PC-3 (cell line): ENCODE results near the gene FYN. TPM values are rescaled to one million over a fixed set of nuclear protein-coding genes. Genes with fewer than 3 reads are reported as not detected.

ENCODE experiments used
- ATAC-seq: fragments of 200-7000 bp; cut with Tn5 transposase; 2 replicates; pipeline ENCODE4 v1.9.1; 2020; ENCODE audit warnings: mild to moderate bottlenecking, moderate library complexity
- BruUV-seq: library from RNA; stranded (reverse); fragments of 400-500 nt; replicated peaks from 2 replicates; lab custom pipeline; 2021; lab: Mats Ljungman, UMichigan
- CTCF ChIA-PET: fragments of 300-600 bp; sonication (Branson Sonifier 250); formaldehyde crosslinking; loops from one replicate; lab custom pipeline; 2022; ENCODE audit warnings: antibody characterized with exemption; lab: Charles Lee
- POLR2A ChIA-PET: fragments of 300-600 bp; sonication (Branson Sonifier 250); formaldehyde crosslinking; loops from one replicate; lab custom pipeline; 2022; ENCODE audit warnings: antibody characterized with exemption; ENCODE audit not compliant: unreplicated experiment; lab: Charles Lee
- DNase-seq: peaks from one replicate; pipeline ENCODE4 v3.0.0-alpha.2; 2015
- H2AFZ ChIP-seq: fragments of 300-600 bp; sonication (generic); 2 replicates; pipeline ENCODE4 v1.6.0; 2016; ENCODE audit warnings: antibody characterized with exemption, low read length
- H3F3A ChIP-seq: fragments of 300-600 bp; sonication (generic); one replicate; pipeline ENCODE4 v1.6.0; 2017; ENCODE audit warnings: antibody characterized with exemption, low read length, control low read depth, mild to moderate bottlenecking; ENCODE audit not compliant: unreplicated experiment
- H3K27ac ChIP-seq: fragments of 300-600 bp; sonication (generic); 2 replicates; pipeline ENCODE4 v1.5.1; 2016; ENCODE audit warnings: mild to moderate bottlenecking, low read length
- H3K27me3 ChIP-seq: fragments of 300-600 bp; sonication (generic); 2 replicates; pipeline ENCODE4 v1.6.1; 2016; ENCODE audit warnings: low read length, mixed read lengths
- H3K36me3 ChIP-seq: fragments of 300-600 bp; sonication (generic); 2 replicates; pipeline ENCODE4 v1.6.1; 2016; ENCODE audit warnings: low read depth, mixed run types, low read length, mixed read lengths
- H3K4me1 ChIP-seq: fragments of 300-600 bp; sonication (generic); 2 replicates; pipeline ENCODE4 v1.5.1; 2016; ENCODE audit warnings: low read length; ENCODE audit not compliant: insufficient read depth
- H3K4me2 ChIP-seq: fragments of 300-600 bp; sonication (generic); 2 replicates; pipeline ENCODE4 v1.6.0; 2016; ENCODE audit warnings: low read length
- H3K4me3 ChIP-seq: fragments of 300-600 bp; sonication (generic); 2 replicates; pipeline ENCODE4 v1.5.1; 2016; ENCODE audit warnings: mild to moderate bottlenecking, low read length, mixed read lengths
- H3K79me2 ChIP-seq: fragments of 300-600 bp; sonication (generic); 2 replicates; pipeline ENCODE4 v1.6.1; 2017; ENCODE audit warnings: low read length, mixed read lengths
- H3K9ac ChIP-seq: fragments of 300-600 bp; sonication (generic); 2 replicates; pipeline ENCODE4 v1.6.0; 2016; ENCODE audit warnings: mild to moderate bottlenecking, low read length
- H3K9me2 ChIP-seq: fragments of 300-600 bp; sonication (generic); replicated peaks from 2 replicates; pipeline ENCODE4 v1.6.1; 2016; ENCODE audit warnings: mixed run types, low read length, mixed read lengths
- H3K9me3 ChIP-seq: fragments of 300-600 bp; sonication (generic); 2 replicates; pipeline ENCODE4 v1.6.1; 2016; ENCODE audit warnings: low read length, mixed read lengths
- H4K20me1 ChIP-seq: fragments of 300-600 bp; sonication (generic); 2 replicates; pipeline ENCODE4 v1.6.1; 2016; ENCODE audit warnings: low read length, mixed read lengths
- CTCF ChIP-seq: fragments of 300-600 bp; sonication (generic); conservative IDR thresholded peaks from 2 replicates; pipeline ENCODE4 v1.5.1; 2017; ENCODE audit warnings: antibody characterized with exemption, low read depth, mild to moderate bottlenecking, low read length
- EZH2 ChIP-seq: fragments of 300-600 bp; sonication (generic); IDR thresholded peaks from one replicate; pipeline ENCODE4 v1.6.1; 2017; ENCODE audit warnings: antibody characterized with exemption, mild to moderate bottlenecking, low read length; ENCODE audit not compliant: unreplicated experiment
- EZH2phosphoT487 ChIP-seq: fragments of 300-600 bp; sonication (generic); IDR thresholded peaks from 2 replicates; pipeline ENCODE4 v1.6.1; 2018; ENCODE audit warnings: mild to moderate bottlenecking, antibody characterized with exemption, low read length, borderline replicate concordance
- intact Hi-C: fragments of 100-400 bp; cut with micrococcal nuclease; formaldehyde crosslinking; loops from 2 replicates; pipeline ENCODE4 v1.9.0; 2023
- total RNA-seq: library from RNA; depleted of rRNA; stranded (reverse); fragments of >200 nt; gene quantifications from 2 replicates; pipeline ENCODE4 v1.2.3, GENCODE V29; 2014

Gene FYN
- total RNA-seq, 1 experiment from 2014 or later = 27.6 TPM

GRCh38 chr6:111843347-111844147 lies 29.7 kb downstream of the FYN start:
- Histone ChIP-seq H3K27me3 (no peaks in the 10 kb centered on the region), H3K4me2 (no peak overlapping the region), H2AFZ (no peak overlapping the region), H4K20me1 (no peaks in the 10 kb centered on the region), H3K9me2 (no peaks in the 10 kb centered on the region), H3K4me1 (peaks cover 8% of the 10 kb centered on the region), H3K9me3 (no peaks in the 10 kb centered on the region), H3K79me2 (0 out of 2 replicates have a peak, but pooled peaks cover 4% of the 10 kb centered on the region), H3F3A (no peaks in the 10 kb centered on the region), H3K27ac (no peak overlapping the region), H3K36me3 (no peaks in the 10 kb centered on the region), H3K9ac (no peak overlapping the region), H3K4me3 (no peak overlapping the region)
- ATAC-seq = no peak
- TF ChIP-seq EZH2 = no peak
- TF ChIP-seq CTCF = no peak
- no peak for TF ChIP-seq EZH2phosphoT487
- CTCF ChIA-PET = no interaction called here
- DNase-seq = no peak
- intact Hi-C loops = no loop called here
- POLR2A ChIA-PET = no interaction called here
- no TSS peak for BruUV-seq

- BruUV-seq = no TSS peak
- peaks cover 6% of the 10 kb centered on the region for H3K4me1 ChIP-seq
- no peak for ATAC-seq
- TF ChIP-seq CTCF (no peak), EZH2 (no peak), EZH2phosphoT487 (no peak)
- no peak overlapping the region for H3K27ac ChIP-seq
- 0 out of 2 replicates have a peak, but pooled peaks cover 1% of the 10 kb centered on the region for H3K79me2 ChIP-seq
- no peaks in the 10 kb centered on the region for H4K20me1 ChIP-seq
- no peak overlapping the region for H2AFZ ChIP-seq
- no peaks in the 10 kb centered on the region for H3K27me3 ChIP-seq
- H3K36me3 ChIP-seq = no peaks in the 10 kb centered on the region
- H3F3A ChIP-seq = no peaks in the 10 kb centered on the region
- POLR2A ChIA-PET = no interaction called here
- no peak overlapping the region for H3K9ac ChIP-seq
- H3K9me2 ChIP-seq = no peaks in the 10 kb centered on the region
- H3K4me2 ChIP-seq = no peak overlapping the region
- intact Hi-C loops = no loop called here
- H3K9me3 ChIP-seq = no peaks in the 10 kb centered on the region
- DNase-seq = no peak
- H3K4me3 ChIP-seq = no peak overlapping the region
- CTCF ChIA-PET = no interaction called here
Measured at GRCh38 chr6:111842891-111843290, 30.4 kb downstream of the FYN start.

GRCh38 chr6:111842271-111842822 lies 30.9 kb downstream of the FYN start:
- H3K9me3 ChIP-seq = no peaks in the 10 kb centered on the region
- intact Hi-C loops = no loop called here
- no peaks in the 10 kb centered on the region for H3K27me3 ChIP-seq
- H3F3A ChIP-seq = no peaks in the 10 kb centered on the region
- no peak overlapping the region for H3K4me3 ChIP-seq
- ChIA-PET POLR2A (no interaction called here), CTCF (no interaction called here)
- H3K4me1 ChIP-seq = peaks cover 2% of the 10 kb centered on the region; the same call in 1 of the 2 replicates
- no peaks in the 10 kb centered on the region for H3K9me2 ChIP-seq
- no TSS peak for BruUV-seq
- H3K36me3 ChIP-seq = no peaks in the 10 kb centered on the region
- no peaks in the 10 kb centered on the region for H4K20me1 ChIP-seq
- H3K27ac ChIP-seq = no peak overlapping the region
- ATAC-seq (no peak), DNase-seq (no peak)
- H2AFZ ChIP-seq = no peak overlapping the region
- no peak overlapping the region for H3K4me2 ChIP-seq
- no peaks in the 10 kb centered on the region for H3K79me2 ChIP-seq
- H3K9ac ChIP-seq = no peak overlapping the region
- TF ChIP-seq EZH2 (no peak), EZH2phosphoT487 (no peak), CTCF (no peak)
